ENCODE results near the gene RIBC1. TPM values are rescaled to one million over a fixed set of nuclear protein-coding genes. Genes with fewer than 3 reads are reported as not detected.
"Not testable (repeated sequence)": the region's sequence is repeated elsewhere in the genome, so short reads cannot be mapped to it uniquely, and the experiment has no call there.

The RIBC1 gene
- total RNA-seq, 4 donors from 2014 or later: 0.77 to 3.0 (median 2.5) TPM; not detected in 1

DNA sequence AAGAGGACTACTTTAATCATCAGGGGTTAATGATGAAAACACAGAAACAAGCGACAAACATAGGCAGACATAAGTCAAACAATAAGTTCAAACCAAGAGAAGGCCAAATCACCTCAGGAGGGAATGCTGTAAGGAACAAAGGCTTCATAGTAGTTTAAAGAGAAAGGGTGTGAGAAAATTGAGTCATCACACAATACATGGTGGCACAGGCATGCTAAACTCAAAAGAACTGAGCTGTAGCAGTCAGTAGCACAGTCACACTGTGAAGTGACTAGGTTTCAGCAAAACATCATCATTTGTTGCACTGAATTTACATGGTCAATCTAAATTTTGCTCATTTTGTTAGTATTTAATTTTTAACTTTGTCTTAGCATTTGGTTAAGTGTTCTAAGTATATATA lies 24.5 kb upstream of the RIBC1 start:
- no peaks in the 10 kb centered on the region for H3K36me3 ChIP-seq

DNA sequence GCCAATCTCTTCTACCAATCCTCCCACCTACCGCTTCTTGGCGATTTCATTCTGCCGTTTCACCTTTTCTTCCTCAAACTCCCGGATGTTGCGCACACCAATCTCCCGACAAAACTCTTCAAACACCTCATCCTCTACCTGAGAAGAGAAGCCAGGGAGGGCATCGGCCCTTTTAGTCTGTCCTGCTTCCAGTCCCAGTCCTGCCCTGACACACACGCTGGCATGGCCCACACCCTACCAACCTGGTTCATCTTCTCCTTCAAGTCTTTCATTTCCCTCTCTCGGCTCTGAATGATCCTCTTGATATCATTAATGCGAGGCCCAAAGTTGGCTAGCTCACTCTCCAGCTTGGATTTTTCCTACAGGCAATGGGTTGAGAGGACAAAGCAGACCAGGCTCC lies 19.1 kb upstream of the RIBC1 start:
- H3K27me3 ChIP-seq: no peaks in the 10 kb centered on the region
- H3K4me3 ChIP-seq: no peak overlapping the region
- intact Hi-C loops (cut with DNase I; ENCODE audit: low total_unique reads): no loop called here
- no peak for DNase-seq
- no peaks in the 10 kb centered on the region for H3K9me3 ChIP-seq
- no peaks in the 10 kb centered on the region for H3K4me1 ChIP-seq
- H3K36me3 ChIP-seq: no peaks in the 10 kb centered on the region
- H3K27ac ChIP-seq: no peak overlapping the region
- TF ChIP-seq, protein P1, sequence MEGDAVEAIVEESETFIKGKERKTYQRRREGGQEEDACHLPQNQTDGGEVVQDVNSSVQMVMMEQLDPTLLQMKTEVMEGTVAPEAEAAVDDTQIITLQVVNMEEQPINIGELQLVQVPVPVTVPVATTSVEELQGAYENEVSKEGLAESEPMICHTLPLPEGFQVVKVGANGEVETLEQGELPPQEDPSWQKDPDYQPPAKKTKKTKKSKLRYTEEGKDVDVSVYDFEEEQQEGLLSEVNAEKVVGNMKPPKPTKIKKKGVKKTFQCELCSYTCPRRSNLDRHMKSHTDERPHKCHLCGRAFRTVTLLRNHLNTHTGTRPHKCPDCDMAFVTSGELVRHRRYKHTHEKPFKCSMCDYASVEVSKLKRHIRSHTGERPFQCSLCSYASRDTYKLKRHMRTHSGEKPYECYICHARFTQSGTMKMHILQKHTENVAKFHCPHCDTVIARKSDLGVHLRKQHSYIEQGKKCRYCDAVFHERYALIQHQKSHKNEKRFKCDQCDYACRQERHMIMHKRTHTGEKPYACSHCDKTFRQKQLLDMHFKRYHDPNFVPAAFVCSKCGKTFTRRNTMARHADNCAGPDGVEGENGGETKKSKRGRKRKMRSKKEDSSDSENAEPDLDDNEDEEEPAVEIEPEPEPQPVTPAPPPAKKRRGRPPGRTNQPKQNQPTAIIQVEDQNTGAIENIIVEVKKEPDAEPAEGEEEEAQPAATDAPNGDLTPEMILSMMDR (IDR thresholded peaks at IDR 0.05): no peak
- no peak for TF ChIP-seq POLR2A (IDR thresholded peaks at IDR 0.05)

More for the DNA sequence above, 24.5 kb upstream of the RIBC1 start:
- intact Hi-C loops (cut with DNase I; ENCODE audit: low total_unique reads): no loop called here
- no peak overlapping the region for H3K27ac ChIP-seq
- DNase-seq: no peak
- TF ChIP-seq, protein P1 (IDR thresholded peaks at IDR 0.05): no peak
- TF ChIP-seq POLR2A (IDR thresholded peaks at IDR 0.05): no peak
- no peaks in the 10 kb centered on the region for H3K27me3 ChIP-seq
- H3K4me1 ChIP-seq: no peaks in the 10 kb centered on the region
- H3K4me3 ChIP-seq: no peak overlapping the region
- H3K9me3 ChIP-seq: no peaks in the 10 kb centered on the region

DNA sequence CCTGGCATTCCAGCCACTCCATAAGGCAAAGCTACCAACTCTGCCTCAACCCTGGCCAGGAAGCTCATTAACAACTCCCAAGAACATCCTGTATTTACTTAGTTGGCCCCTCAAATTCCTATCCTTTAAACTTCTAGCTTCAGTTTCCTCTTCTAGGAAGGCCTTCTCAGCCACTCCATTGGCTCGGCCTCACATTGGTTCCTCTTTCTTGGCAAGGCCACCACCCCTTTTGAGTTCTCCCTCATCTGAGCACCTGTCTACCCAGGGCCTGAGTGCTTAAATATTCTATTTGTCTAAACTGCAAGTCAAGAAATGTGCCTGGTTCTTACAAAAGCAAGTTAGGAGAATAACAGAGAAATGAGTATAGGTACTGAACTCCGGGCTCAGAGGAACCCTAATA lies 10.2 kb upstream of the RIBC1 start:
- H3K27ac ChIP-seq: no peak overlapping the region
- H3K4me1 ChIP-seq: no peaks in the 10 kb centered on the region
- H3K9me3 ChIP-seq: no peaks in the 10 kb centered on the region
- DNase-seq: no peak
- intact Hi-C loops (cut with DNase I; ENCODE audit: low total_unique reads): no loop called here
- H3K36me3 ChIP-seq: no peaks in the 10 kb centered on the region
- H3K4me3 ChIP-seq: no peak overlapping the region
- TF ChIP-seq, protein P1 (IDR thresholded peaks at IDR 0.05): no peak
- no peak for TF ChIP-seq POLR2A (IDR thresholded peaks at IDR 0.05)
- H3K27me3 ChIP-seq: no peaks in the 10 kb centered on the region

DNA sequence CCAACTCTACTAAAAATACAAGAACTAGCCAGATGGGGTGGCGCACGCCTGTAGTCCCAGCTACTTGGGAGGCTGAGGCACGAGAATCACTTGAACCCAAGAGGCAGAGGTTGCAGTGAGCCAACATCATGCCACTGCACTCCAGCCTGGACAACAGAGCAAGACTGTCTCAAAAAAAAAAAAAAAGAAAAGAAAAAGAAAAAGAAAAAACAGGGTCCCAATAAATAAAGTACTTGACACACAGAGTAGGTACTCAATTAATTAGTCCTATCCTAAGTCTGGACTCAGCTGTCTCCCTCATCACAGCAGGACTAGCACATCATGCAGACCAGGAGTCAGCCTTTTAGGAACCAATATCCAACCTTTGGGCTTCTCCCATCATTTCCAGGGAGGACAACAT lies 2.3 kb upstream of the RIBC1 start:
- not testable (repeated sequence) for DNase-seq, H3K9me3 ChIP-seq
- intact Hi-C loops (cut with DNase I; ENCODE audit: low total_unique reads): loop anchor here (10.0 kb wide), 1 partner anchor 106 kb away; no protein-coding TSS in a partner anchor

DNA sequence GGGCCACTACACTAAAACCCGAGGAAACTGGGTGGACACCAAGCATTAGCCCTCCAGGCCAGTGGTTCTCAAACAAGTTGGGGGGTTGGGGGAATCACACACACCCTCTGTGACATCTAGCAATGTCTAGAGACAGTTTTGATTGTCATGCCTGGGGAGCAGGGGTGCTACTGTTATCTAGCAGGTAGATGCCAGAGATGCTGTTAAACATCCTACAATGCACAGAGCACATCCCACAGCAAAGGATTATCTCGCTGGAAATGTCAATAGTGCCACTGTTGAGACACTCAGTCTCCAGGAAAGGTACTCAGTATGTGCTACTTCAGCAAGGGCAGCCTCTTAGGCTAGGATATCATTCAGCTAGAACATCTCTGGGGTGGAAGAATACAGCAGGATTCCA lies 1.5 kb upstream of the RIBC1 start:
- intact Hi-C loops (cut with DNase I; ENCODE audit: low total_unique reads): loop anchor here (10.0 kb wide), 1 partner anchor 106 kb away; no protein-coding TSS in a partner anchor
- peak overlapping the region in 1 of 2 donors; percentile 77 for H3K4me3 ChIP-seq
- no peak for DNase-seq
- H3K27me3 ChIP-seq: no peaks in the 10 kb centered on the region
- TF ChIP-seq, protein P1 (IDR thresholded peaks at IDR 0.05): no peak
- TF ChIP-seq POLR2A (IDR thresholded peaks at IDR 0.05): no peak
- no peaks in the 10 kb centered on the region for H3K36me3 ChIP-seq
- H3K9me3 ChIP-seq: no peaks in the 10 kb centered on the region
- H3K4me1 ChIP-seq: peaks cover 10% of the 10 kb centered on the region in 2 donors
- H3K27ac ChIP-seq: peak overlapping the region in 1 of 2 donors; percentile 89

More for the DNA sequence above, 2.3 kb upstream of the RIBC1 start:
- H3K27me3 ChIP-seq, H3K36me3 ChIP-seq, H3K27ac ChIP-seq, H3K4me3 ChIP-seq: not testable (repeated sequence)
- H3K4me1 ChIP-seq: peaks cover 10% of the 10 kb centered on the region in 2 donors

DNA sequence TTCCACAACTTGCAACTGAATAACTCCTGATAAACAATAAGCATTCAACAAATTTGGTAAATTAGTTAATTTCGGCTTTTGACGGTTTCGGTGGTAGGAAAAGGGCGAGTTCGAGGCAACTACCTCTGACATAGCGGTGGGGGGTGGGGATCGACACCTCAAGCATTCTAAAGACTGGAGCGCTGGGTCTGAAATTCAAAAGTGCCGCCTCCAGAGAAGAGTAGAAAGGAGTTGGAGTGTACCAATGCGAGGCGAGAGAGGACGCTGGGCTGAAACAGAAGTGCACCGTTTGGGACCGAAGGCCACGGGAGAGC lies 944 bp upstream of the RIBC1 start:
- H3K27me3 ChIP-seq: no peaks in the 10 kb centered on the region
- no peaks in the 10 kb centered on the region for H3K36me3 ChIP-seq
- no peaks in the 10 kb centered on the region for H3K9me3 ChIP-seq
- no peak for DNase-seq
- no peak for TF ChIP-seq POLR2A (IDR thresholded peaks at IDR 0.05)
- TF ChIP-seq, protein P1 (IDR thresholded peaks at IDR 0.05): no peak
- peaks cover 10% of the 10 kb centered on the region in 2 donors for H3K4me1 ChIP-seq
- peak overlapping the region; percentile 77 to 81 for H3K4me3 ChIP-seq
- H3K27ac ChIP-seq: peak overlapping the region; percentile 89 to 95
- intact Hi-C loops (cut with DNase I; ENCODE audit: low total_unique reads): loop anchor here (10.0 kb wide), 1 partner anchor 107 kb away; no protein-coding TSS in a partner anchor

Data from uterus (tissue), 4 donors.